Hepatocyte (in vitro differentiated cells): Measurements from ENCODE around the gene SHTN1.

Experiments used
- CTCF ChIP-seq: fragments of 200-600 bp; sonication (generic); IDR thresholded peaks from 2 replicates; pipeline ENCODE4 v1.5.1; 2016; ENCODE audit warnings: antibody characterized with exemption, mild to moderate bottlenecking; ENCODE audit not compliant: poor library complexity
- EZH2 ChIP-seq: fragments of 200-600 bp; sonication (generic); IDR thresholded peaks from 2 replicates; pipeline ENCODE4 v1.6.1; 2016; ENCODE audit warnings: antibody characterized with exemption, mild to moderate bottlenecking, borderline replicate concordance
- EZH2phosphoT487 ChIP-seq: fragments of 200-600 bp; sonication (generic); IDR thresholded peaks from one replicate; pipeline ENCODE4 v1.6.1; 2018; ENCODE audit warnings: antibody characterized with exemption, mild to moderate bottlenecking, low read depth, moderate library complexity; ENCODE audit not compliant: unreplicated experiment, severe bottlenecking

GRCh38 chr10:116913695-116914094 lies 91.3 kb downstream of the SHTN1 start:
- TF ChIP-seq CTCF (no peak), EZH2 (no peak), EZH2phosphoT487 (no peak)
